Measurements from ENCODE around the gene COPS6.

Gene COPS6

GRCh38 chr7:100081535-100082102 lies 7.2 kb upstream of the COPS6 start, which contains the start of gene ZNF3 (continued):
- TF ChIP-seq PBX3 (CRISPR knock-in tag; IDR thresholded peaks at IDR 0.05) (peak; percentile 91), GLI2 (tag by site-specific recombination; IDR thresholded peaks at IDR 0.05; ENCODE audit: borderline replicate concordance, low read depth) (no peak), ZNF645 (tag by site-specific recombination; IDR thresholded peaks at IDR 0.05) (no peak), GFI1B (tag by site-specific recombination; IDR thresholded peaks at IDR 0.05) (no peak), ZNF140 (tag by site-specific recombination; IDR thresholded peaks at IDR 0.05) (no peak), ZBTB1 (tag by site-specific recombination; IDR thresholded peaks at IDR 0.05) (no peak), ZNF776 (tag by site-specific recombination; IDR thresholded peaks at IDR 0.05; ENCODE audit: borderline replicate concordance) (no peak), MEIS1 (CRISPR knock-in tag; IDR thresholded peaks at IDR 0.05; ENCODE audit: borderline replicate concordance) (no peak), ZNF23 (tag by site-specific recombination; IDR thresholded peaks at IDR 0.05; ENCODE audit: borderline replicate concordance) (no peak), ZNF660 (tag by site-specific recombination; IDR thresholded peaks at IDR 0.05) (peak; percentile 97), ZNF133 (tag by site-specific recombination; IDR thresholded peaks at IDR 0.05) (no peak), ZNF654 (tag by site-specific recombination; IDR thresholded peaks at IDR 0.05; ENCODE audit: low read depth) (peak; percentile 64), OSR2 (tag by site-specific recombination; IDR thresholded peaks at IDR 0.05) (no peak), ZNF18 (tag by site-specific recombination; IDR thresholded peaks at IDR 0.05) (no peak), ZNF548 (tag by site-specific recombination; IDR thresholded peaks at IDR 0.05) (no peak), ZNF354C (tag by site-specific recombination; IDR thresholded peaks at IDR 0.05; ENCODE audit: borderline replicate concordance, low read depth) (no peak), PRDM4 (tag by site-specific recombination; IDR thresholded peaks at IDR 0.05) (0 out of 2 replicates have a peak, but pooled peaks have one; percentile 35), ZNF626 (tag by site-specific recombination; IDR thresholded peaks at IDR 0.05) (no peak), ZFP41 (tag by site-specific recombination; IDR thresholded peaks at IDR 0.05; ENCODE audit: borderline replicate concordance) (no peak), TSHZ1 (tag by site-specific recombination; IDR thresholded peaks at IDR 0.05; ENCODE audit: borderline replicate concordance) (peak; percentile 53), ZNF529 (tag by site-specific recombination; IDR thresholded peaks at IDR 0.05; ENCODE audit: insufficient replicate concordance) (no peak), ZNF132 (tag by site-specific recombination; IDR thresholded peaks at IDR 0.05; ENCODE audit: borderline replicate concordance) (no peak), SCRT2 (tag by site-specific recombination; IDR thresholded peaks at IDR 0.05) (no peak; the same call in 1 of the 2 replicates), REPIN1 (tag by site-specific recombination; IDR thresholded peaks at IDR 0.05; ENCODE audit: low read depth) (no peak), AEBP2 (tag by site-specific recombination; IDR thresholded peaks at IDR 0.05; ENCODE audit: borderline replicate concordance) (no peak), ZNF423 (tag by site-specific recombination; IDR thresholded peaks at IDR 0.05) (no peak)

All from HEK293 (cell line).